Measurements from ENCODE around the gene SEPTIN5.

SEPTIN5 gene

GRCh38 chr22:19760951-19761724 is 46.8 kb downstream of the SEPTIN5 start:
- DNase-seq (ENCODE audit: low read depth), result no peak

GRCh38 chr22:19761725-19762567 is 47.6 kb downstream of the SEPTIN5 start:
- no peak for DNase-seq (ENCODE audit: low read depth)

GRCh38 chr22:19762568-19763457 is 48.5 kb downstream of the SEPTIN5 start:
- DNase-seq (ENCODE audit: low read depth), result no peak

GRCh38 chr22:19763458-19764298 is 49.4 kb downstream of the SEPTIN5 start:
- no peak for DNase-seq (ENCODE audit: low read depth)

GRCh38 chr22:19764299-19764593 is 49.9 kb downstream of the SEPTIN5 start:
- DNase-seq (ENCODE audit: low read depth), result no peak

- no peak for DNase-seq (ENCODE audit: low read depth)
Observed at GRCh38 chr22:19764636-19765476, 50.6 kb downstream of the SEPTIN5 start.

GRCh38 chr22:19765477-19766239 is 51.4 kb downstream of the SEPTIN5 start:
- no peak for DNase-seq (ENCODE audit: low read depth)

- DNase-seq (ENCODE audit: low read depth), result no peak
Observed at GRCh38 chr22:19766240-19766510, 51.9 kb downstream of the SEPTIN5 start.

GRCh38 chr22:19766511-19767426 is 52.5 kb downstream of the SEPTIN5 start:
- peak; percentile 52 for DNase-seq (ENCODE audit: low read depth)

GRCh38 chr22:19767427-19768341 is 53.4 kb downstream of the SEPTIN5 start:
- DNase-seq (ENCODE audit: low read depth), result no peak

- no peak for DNase-seq (ENCODE audit: low read depth)
Observed at GRCh38 chr22:19769393-19769715, 55.1 kb downstream of the SEPTIN5 start.

GRCh38 chr22:19770349-19771220 is 56.3 kb downstream of the SEPTIN5 start:
- no peak for DNase-seq (ENCODE audit: low read depth)

GRCh38 chr22:19772422-19772672 is 58.0 kb downstream of the SEPTIN5 start:
- no peak for DNase-seq (ENCODE audit: low read depth)

Measured in activated T-cell treated with anti-CD3 and anti-CD28 coated beads for 48 hours (primary cell).